Measurements from ENCODE around the gene COASY. TPM values are rescaled to one million over a fixed set of nuclear protein-coding genes. Genes with fewer than 3 reads are reported as not detected.
"Not testable (repeated sequence)": the region's sequence is repeated elsewhere in the genome, so short reads cannot be mapped to it uniquely, and the experiment has no call there.

Gene COASY
- total and polyA plus RNA-seq, 4 donors = 18.2 to 78.1 (median 51.7) TPM

DNA sequence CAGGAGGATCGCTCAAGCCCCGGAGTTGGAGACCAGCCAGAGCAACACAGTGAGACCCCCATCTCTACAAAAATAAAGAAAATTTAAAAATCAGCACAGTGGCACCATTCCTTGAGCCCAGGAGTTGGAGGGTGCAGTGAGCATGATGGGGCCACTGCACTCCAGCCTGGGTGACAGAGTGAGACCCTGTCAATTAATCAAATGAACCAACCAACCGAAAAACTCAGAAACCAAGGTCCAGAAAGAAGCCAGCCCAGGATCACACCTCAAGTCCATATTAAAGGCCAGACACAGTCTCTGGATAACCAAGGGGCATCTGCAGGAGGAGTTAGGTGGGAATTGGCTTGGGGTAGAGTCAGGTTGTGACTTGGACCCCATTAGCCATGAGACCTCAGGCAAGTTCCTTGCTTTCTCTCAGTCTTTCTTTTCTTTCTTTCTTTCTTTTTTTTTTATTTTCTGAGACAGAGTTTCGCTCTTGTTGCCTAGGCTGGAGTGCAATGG lies 6.8 kb upstream of the COASY start:
- peak overlapping the region; percentile 80 to 90 for H3K9ac ChIP-seq (ENCODE audit: low read depth in 1 of 2, low read length in 2 of 2)
- WGBS = 27% methylated on average over 4 of the region's 4 CpGs
- no peak for DNase-seq (ENCODE audit: low spot score)
- H3K9me3 ChIP-seq (ENCODE audit: control insufficient read depth in 4 of 4, low read length in 3 of 4) = no peaks in the 10 kb centered on the region
- H3K4me3 ChIP-seq (ENCODE audit: low read depth in 1 of 3, low read length in 3 of 3) = peak overlapping the region; percentile 71 to 85 (median 71)
- H3K27me3 ChIP-seq (ENCODE audit: control insufficient read depth in 4 of 4, insufficient read depth in 4 of 4, low read length in 3 of 4) = no peaks in the 10 kb centered on the region
- peaks cover 0 to 20% (median 11%) of the 10 kb centered on the region in 4 donors for H3K4me1 ChIP-seq (ENCODE audit: control insufficient read depth in 4 of 4, insufficient read depth in 4 of 4, low read length in 3 of 4)
- H3K36me3 ChIP-seq (ENCODE audit: control insufficient read depth in 4 of 4, insufficient read depth in 3 of 4, low read depth in 1 of 4, low read length in 3 of 4) = no peaks in the 10 kb centered on the region
- peak overlapping the region; percentile 88 to 93 for H3K27ac ChIP-seq (ENCODE audit: low read depth in 1 of 2, low read length in 2 of 2)
- no peak for TF ChIP-seq NR2F2 (IDR thresholded peaks at IDR 0.05)
- TF ChIP-seq HNF4G (IDR thresholded peaks at IDR 0.05) = no peak
- TF ChIP-seq TAF1 (conservative IDR thresholded peaks at IDR 0.05) = no peak
- no peak for TF ChIP-seq GABPA (IDR thresholded peaks at IDR 0.05 in 1 of 2, conservative IDR thresholded peaks at IDR 0.05 in 1 of 2)
- TF ChIP-seq SP1 (IDR thresholded peaks at IDR 0.05) = no peak
- TF ChIP-seq HNF4A (conservative IDR thresholded peaks at IDR 0.05) = no peak
- TF ChIP-seq EGR1 (IDR thresholded peaks at IDR 0.05; ENCODE audit: low read depth in 2 of 2) = no peak
- TF ChIP-seq, protein P1, sequence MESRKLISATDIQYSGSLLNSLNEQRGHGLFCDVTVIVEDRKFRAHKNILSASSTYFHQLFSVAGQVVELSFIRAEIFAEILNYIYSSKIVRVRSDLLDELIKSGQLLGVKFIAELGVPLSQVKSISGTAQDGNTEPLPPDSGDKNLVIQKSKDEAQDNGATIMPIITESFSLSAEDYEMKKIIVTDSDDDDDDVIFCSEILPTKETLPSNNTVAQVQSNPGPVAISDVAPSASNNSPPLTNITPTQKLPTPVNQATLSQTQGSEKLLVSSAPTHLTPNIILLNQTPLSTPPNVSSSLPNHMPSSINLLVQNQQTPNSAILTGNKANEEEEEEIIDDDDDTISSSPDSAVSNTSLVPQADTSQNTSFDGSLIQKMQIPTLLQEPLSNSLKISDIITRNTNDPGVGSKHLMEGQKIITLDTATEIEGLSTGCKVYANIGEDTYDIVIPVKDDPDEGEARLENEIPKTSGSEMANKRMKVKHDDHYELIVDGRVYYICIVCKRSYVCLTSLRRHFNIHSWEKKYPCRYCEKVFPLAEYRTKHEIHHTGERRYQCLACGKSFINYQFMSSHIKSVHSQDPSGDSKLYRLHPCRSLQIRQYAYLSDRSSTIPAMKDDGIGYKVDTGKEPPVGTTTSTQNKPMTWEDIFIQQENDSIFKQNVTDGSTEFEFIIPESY (IDR thresholded peaks at IDR 0.05) = no peak
- TF ChIP-seq, protein P2, sequence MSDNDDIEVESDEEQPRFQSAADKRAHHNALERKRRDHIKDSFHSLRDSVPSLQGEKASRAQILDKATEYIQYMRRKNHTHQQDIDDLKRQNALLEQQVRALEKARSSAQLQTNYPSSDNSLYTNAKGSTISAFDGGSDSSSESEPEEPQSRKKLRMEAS (IDR thresholded peaks at IDR 0.05) = no peak
- TF ChIP-seq FOXA1 (IDR thresholded peaks at IDR 0.05) = no peak
- no peak for TF ChIP-seq YY1 (IDR thresholded peaks at IDR 0.05)
- TF ChIP-seq, protein P3, sequence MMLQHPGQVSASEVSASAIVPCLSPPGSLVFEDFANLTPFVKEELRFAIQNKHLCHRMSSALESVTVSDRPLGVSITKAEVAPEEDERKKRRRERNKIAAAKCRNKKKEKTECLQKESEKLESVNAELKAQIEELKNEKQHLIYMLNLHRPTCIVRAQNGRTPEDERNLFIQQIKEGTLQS (IDR thresholded peaks at IDR 0.05) = no peak
- TF ChIP-seq FOXA2 (IDR thresholded peaks at IDR 0.05) = no peak
- no peak for TF ChIP-seq JUND (IDR thresholded peaks at IDR 0.05)
- no peak for TF ChIP-seq RAD21 (IDR thresholded peaks at IDR 0.05)

DNA sequence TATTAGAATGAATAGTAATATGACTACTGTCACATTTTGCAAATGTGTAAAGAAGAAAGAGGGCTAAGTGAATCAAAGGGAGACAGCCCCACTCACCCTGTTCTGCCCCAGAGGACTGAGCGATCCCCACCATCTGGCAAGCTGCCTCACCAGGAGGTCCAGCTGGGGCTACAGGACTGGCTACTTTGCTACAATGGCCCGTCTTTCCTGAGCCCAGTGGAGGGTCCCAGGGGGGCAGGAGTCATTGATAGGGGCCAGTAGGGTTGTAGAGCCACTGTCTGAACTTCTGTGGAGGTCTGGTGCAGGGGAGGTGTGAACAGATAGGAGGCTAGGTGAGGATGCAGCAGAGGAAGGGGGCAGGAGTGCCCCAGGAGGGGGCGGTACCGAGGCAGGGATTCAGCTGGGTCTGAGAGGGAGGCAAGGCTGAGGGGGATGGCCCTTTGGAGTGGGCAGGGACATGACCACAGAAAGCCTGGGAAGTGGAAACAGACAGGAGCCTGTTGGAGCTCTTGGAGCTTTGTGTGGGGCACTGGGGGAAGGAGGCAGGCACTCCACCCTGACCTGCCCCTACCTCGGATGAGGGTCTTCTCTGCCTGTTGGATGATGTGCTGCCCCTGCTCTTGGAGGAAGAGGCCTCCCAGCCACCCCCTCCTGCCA lies 5.9 kb upstream of the COASY start:
- H3K9me3 ChIP-seq (ENCODE audit: control insufficient read depth in 4 of 4, low read length in 3 of 4); H3K9ac ChIP-seq (ENCODE audit: low read depth in 1 of 2, low read length in 2 of 2); H3K36me3 ChIP-seq (ENCODE audit: control insufficient read depth in 4 of 4, insufficient read depth in 3 of 4, low read depth in 1 of 4, low read length in 3 of 4); H3K27me3 ChIP-seq (ENCODE audit: control insufficient read depth in 4 of 4, insufficient read depth in 4 of 4, low read length in 3 of 4); H3K27ac ChIP-seq (ENCODE audit: low read depth in 1 of 2, low read length in 2 of 2); H3K4me3 ChIP-seq (ENCODE audit: low read depth in 1 of 3, low read length in 3 of 3); DNase-seq (ENCODE audit: low spot score): not testable (repeated sequence)
- 72% methylated on average over 5 of the region's 5 CpGs for WGBS
- H3K4me1 ChIP-seq (ENCODE audit: control insufficient read depth in 4 of 4, insufficient read depth in 4 of 4, low read length in 3 of 4) = peaks cover 0 to 20% (median 11%) of the 10 kb centered on the region in 4 donors

DNA sequence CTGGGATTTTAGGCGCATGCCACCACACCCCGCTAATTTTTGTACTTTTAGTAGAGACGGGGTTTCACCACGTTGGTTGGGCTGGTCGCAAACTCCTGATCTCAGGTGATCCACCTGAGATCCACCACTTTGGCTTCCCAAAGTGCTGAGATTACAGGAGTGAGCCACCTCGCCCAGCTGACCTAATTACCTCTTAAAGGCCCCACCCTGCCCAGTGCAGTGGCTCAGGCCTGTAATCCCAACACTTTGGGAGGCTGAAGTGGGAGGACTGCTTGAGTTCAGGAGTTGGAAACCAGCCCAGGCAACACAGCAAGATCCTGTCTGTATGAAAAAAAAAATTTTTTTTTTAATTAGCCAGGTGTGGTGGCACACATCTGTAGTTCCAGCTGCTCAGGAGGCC lies 2.9 kb upstream of the COASY start:
- TF ChIP-seq, protein P1 (IDR thresholded peaks at IDR 0.05) = no peak
- Histone ChIP-seq H3K4me1 (ENCODE audit: control insufficient read depth in 4 of 4, insufficient read depth in 4 of 4, low read length in 3 of 4) (peaks cover 4 to 34% (median 25%) of the 10 kb centered on the region in 4 donors), H3K4me3 (ENCODE audit: low read depth in 1 of 3, low read length in 3 of 3) (no peak overlapping the region), H3K27ac (ENCODE audit: low read depth in 1 of 2, low read length in 2 of 2) (no peak overlapping the region), H3K9ac (ENCODE audit: low read depth in 1 of 2, low read length in 2 of 2) (no peak overlapping the region), H3K27me3 (ENCODE audit: control insufficient read depth in 4 of 4, insufficient read depth in 4 of 4, low read length in 3 of 4) (no peaks in the 10 kb centered on the region), H3K9me3 (ENCODE audit: control insufficient read depth in 4 of 4, low read length in 3 of 4) (no peaks in the 10 kb centered on the region), H3K36me3 (ENCODE audit: control insufficient read depth in 4 of 4, insufficient read depth in 3 of 4, low read depth in 1 of 4, low read length in 3 of 4) (no peaks in the 10 kb centered on the region)
- DNase-seq (ENCODE audit: low spot score) = no peak
- WGBS = 89% methylated on average over 6 of the region's 6 CpGs
